B cell (primary cell): Measurements from ENCODE around the gene PGR. TPM values are rescaled to one million over a fixed set of nuclear protein-coding genes. Genes with fewer than 3 reads are reported as not detected.

Source experiments
- ATAC-seq: fragments of 200-7000 bp; cut with Tn5 transposase; one replicate; pipeline ENCODE4 v1.10.0; 2021; ENCODE audit warnings: low read depth, mild to moderate bottlenecking, moderate number of reproducible peaks, moderate library complexity
- CTCF ChIA-PET: fragments of 350-600 bp; sonication (Branson Sonifier 250); formaldehyde crosslinking; loops from one replicate; lab custom pipeline; 2021; ENCODE audit warnings: antibody characterized with exemption, inconsistent platforms; lab: Charles Lee
- POLR2A ChIA-PET: fragments of 350-600 bp; sonication (Branson Sonifier 250); formaldehyde crosslinking; loops from one replicate; lab custom pipeline; 2021; ENCODE audit warnings: antibody characterized with exemption; lab: Charles Lee
- DNase-seq: peaks from one replicate; pipeline ENCODE4 v3.0.0; 2013
- H2AFZ ChIP-seq: 2 replicates; pipeline ENCODE4 v1.6.1; 2012; ENCODE audit warnings: mild to moderate bottlenecking, low read depth, low read length; ENCODE audit not compliant: insufficient read depth, poor library complexity, severe bottlenecking
- H3K27ac ChIP-seq, 2 donors: 1 replicate in 1 of 2; 2 replicates in 1 of 2; pipeline ENCODE4 v1.5.1; 2012 to 2013; ENCODE audit warnings: low read length in 2 of 2, mild to moderate bottlenecking in 2 of 2, moderate library complexity in 1 of 2
- H3K27me3 ChIP-seq, 4 experiments: fragments of 200-600 bp in 1 of 4; sonication (generic) in 1 of 4; replicated peaks in 1 of 4; 1 replicate in 2 of 4; 2 replicates in 2 of 4; pipeline versions ENCODE4 v1.6.1 to v1.7.0; 2013 to 2016; ENCODE audit warnings: low read length in 3 of 4, mild to moderate bottlenecking in 2 of 4, mixed read lengths in 1 of 4, moderate library complexity in 1 of 4; ENCODE audit not compliant: insufficient read depth in 4 of 4, control insufficient read depth in 3 of 4; ENCODE audit errors: control extremely low read depth in 1 of 4
- H3K36me3 ChIP-seq, 2 experiments: replicated peaks in 1 of 2; 1 replicate in 1 of 2; 2 replicates in 1 of 2; pipeline versions ENCODE4 v1.6.1 to v1.7.1; 2013; ENCODE audit warnings: low read length in 1 of 2; ENCODE audit not compliant: insufficient read depth in 2 of 2, control insufficient read depth in 1 of 2; ENCODE audit errors: control extremely low read depth in 1 of 2, extremely low read depth in 1 of 2
- H3K4me1 ChIP-seq, 2 donors: fragments of 200-600 bp in 1 of 2; sonication (generic) in 1 of 2; 1 replicate in 1 of 2; 2 replicates in 1 of 2; pipeline versions ENCODE4 v1.5.1 to v1.6.1; 2013 to 2017; ENCODE audit warnings: low read length in 2 of 2; ENCODE audit not compliant: control insufficient read depth in 2 of 2, insufficient read depth in 2 of 2
- H3K4me2 ChIP-seq: replicated peaks from 2 replicates; pipeline ENCODE3; 2012; ENCODE audit warnings: mild to moderate bottlenecking, low read depth, low read length; ENCODE audit not compliant: poor library complexity, severe bottlenecking
- H3K4me3 ChIP-seq, 5 experiments: fragments of 200-600 bp in 1 of 5; sonication (generic) in 1 of 5; 1 replicate in 3 of 5; 2 replicates in 2 of 5; pipeline versions ENCODE4 v1.5.1 to v1.7.0; 2011 to 2016; ENCODE audit warnings: low read length in 4 of 5, mild to moderate bottlenecking in 4 of 5, low read depth in 2 of 5, control low read depth in 1 of 5, moderate library complexity in 1 of 5; ENCODE audit not compliant: insufficient read depth in 1 of 5; ENCODE audit errors: control extremely low read depth in 1 of 5, extremely low read depth in 1 of 5
- H3K79me2 ChIP-seq: fragments of 200-600 bp; sonication (generic); one replicate; pipeline ENCODE4 v1.6.0; 2016; ENCODE audit warnings: low read length; ENCODE audit not compliant: control insufficient read depth, insufficient read depth
- H3K9ac ChIP-seq: fragments of 200-600 bp; sonication (generic); 2 replicates; pipeline ENCODE4 v1.6.1; 2017; ENCODE audit warnings: mild to moderate bottlenecking, low read length, moderate library complexity
- H3K9me3 ChIP-seq, 3 donors: one replicate each; pipeline versions ENCODE4 v1.6.1 to v1.7.1; 2013; ENCODE audit warnings: low read length in 2 of 3; ENCODE audit not compliant: control insufficient read depth in 2 of 3, insufficient read depth in 1 of 3; ENCODE audit errors: control extremely low read depth in 1 of 3
- H4K20me1 ChIP-seq: 2 replicates; pipeline ENCODE4 v1.6.0; 2012; ENCODE audit warnings: mild to moderate bottlenecking, low read length; ENCODE audit not compliant: insufficient read depth, control insufficient read depth, poor library complexity, severe bottlenecking
- H3K27ac Mint-ChIP-seq: one replicate; pipeline ENCODE4 v1.8.0; 2021; ENCODE audit warnings: mixed read lengths
- H3K27me3 Mint-ChIP-seq: one replicate; pipeline ENCODE4 v1.8.0; 2021; ENCODE audit warnings: mixed read lengths
- H3K4me1 Mint-ChIP-seq: one replicate; pipeline ENCODE4 v1.8.0; 2021; ENCODE audit warnings: mixed read lengths
- H3K4me3 Mint-ChIP-seq: one replicate; pipeline ENCODE4 v1.8.0; 2021; ENCODE audit warnings: mixed read lengths
- H3K9me3 Mint-ChIP-seq: one replicate; pipeline ENCODE4 v1.8.0; 2022; ENCODE audit warnings: mixed read lengths; ENCODE audit not compliant: insufficient read depth
- CTCF ChIP-seq: fragments of 200-600 bp; IDR thresholded peaks from one replicate; pipeline ENCODE4 v1.8.0; 2022; ENCODE audit warnings: antibody characterized with exemption, mild to moderate bottlenecking
- EZH2 ChIP-seq: IDR thresholded peaks from 2 replicates; pipeline ENCODE4 v1.6.1; 2012; ENCODE audit warnings: borderline replicate concordance, low read depth, mild to moderate bottlenecking, moderate library complexity, low read length; ENCODE audit not compliant: insufficient read depth, poor library complexity, severe bottlenecking
- WGBS: methylation state at CpG from one replicate; pipeline ENCODE4 v1.1.5; 2013; ENCODE audit warnings: missing lambda C conversion rate; ENCODE audit not compliant: insufficient coverage; 5-methylcytosine and 5-hydroxymethylcytosine counted together
- intact Hi-C: fragments of 100-400 bp; cut with micrococcal nuclease; formaldehyde crosslinking; loops from one replicate; pipeline ENCODE4 v1.10.0; 2022
- polyA plus RNA-seq: library from polyadenylated mRNA; depleted of rRNA; stranded (reverse); fragments of >200 nt; gene quantifications from 2 replicates; pipeline ENCODE4 v1.2.3, GENCODE V29; 2012
- total RNA-seq, 2 donors: library from RNA; stranded (reverse); fragments of 120-200 nt in 1 of 2; gene quantifications; 1 replicate in 1 of 2; 2 replicates in 1 of 2; pipeline versions ENCODE4 v1.2.3 to v1.2.4, GENCODE V29; 2013 to 2022

Gene PGR
- total and polyA plus RNA-seq, 2 donors (not counting 1 experiment from before 2014, with no cell fraction given) = not detected

DNA sequence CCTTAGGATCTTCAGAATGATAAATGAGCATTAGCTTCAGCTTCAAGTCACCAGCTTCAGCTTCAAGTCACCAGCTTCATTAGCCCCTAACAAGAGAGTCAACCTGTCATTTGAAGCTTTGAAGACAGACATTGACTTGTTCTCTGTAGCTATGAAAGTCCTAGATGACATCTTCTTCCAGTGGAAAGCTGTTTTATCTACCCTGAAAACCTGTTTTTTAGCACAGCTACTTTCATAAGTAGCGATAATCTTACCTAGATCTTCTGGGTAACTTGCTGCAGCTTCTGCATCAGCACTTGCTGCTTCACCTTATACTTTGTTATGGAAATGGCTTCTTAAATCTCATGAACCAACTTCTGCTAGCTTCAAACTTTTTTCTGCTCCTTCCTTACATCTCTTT lies 85.7 kb downstream of the PGR start:
- H4K20me1 ChIP-seq = no peaks in the 10 kb centered on the region
- WGBS = 100% methylated on average over 1 of the region's 1 CpG
- no peaks in the 10 kb centered on the region for H3K9me3 Mint-ChIP-seq
- ChIA-PET POLR2A (no interaction called here), CTCF (no interaction called here)
- H3K27me3 Mint-ChIP-seq = peaks cover 14% of the 10 kb centered on the region
- intact Hi-C loops = no loop called here
- no peak for ATAC-seq
- H3K4me3 Mint-ChIP-seq = no peak overlapping the region
- no peak overlapping the region for H3K4me3 ChIP-seq
- no peaks in the 10 kb centered on the region for H3K79me2 ChIP-seq
- no peak overlapping the region for H3K27ac Mint-ChIP-seq
- H3K9me3 ChIP-seq = no peaks in the 10 kb centered on the region
- H3K27me3 ChIP-seq = no peaks in the 10 kb centered on the region
- no peak for DNase-seq
- no peak overlapping the region for H2AFZ ChIP-seq
- H3K4me1 ChIP-seq = no peaks in the 10 kb centered on the region
- H3K4me2 ChIP-seq = no peak overlapping the region
- H3K36me3 ChIP-seq = no peaks in the 10 kb centered on the region
- no peak overlapping the region for H3K9ac ChIP-seq
- H3K27ac ChIP-seq = no peak overlapping the region
- TF ChIP-seq CTCF (no peak), EZH2 (no peak)
- peaks cover 7% of the 10 kb centered on the region for H3K4me1 Mint-ChIP-seq

- Histone ChIP-seq H4K20me1 (no peaks in the 10 kb centered on the region), H3K9ac (no peak overlapping the region), H3K27me3 (no peaks in the 10 kb centered on the region), H3K4me3 (no peak overlapping the region), H3K27ac (no peak overlapping the region), H3K36me3 (no peaks in the 10 kb centered on the region), H2AFZ (no peak overlapping the region), H3K79me2 (no peaks in the 10 kb centered on the region), H3K9me3 (no peaks in the 10 kb centered on the region), H3K4me2 (no peak overlapping the region), H3K4me1 (peaks cover 3 to 4% of the 10 kb centered on the region in 2 donors)
- peaks cover 2% of the 10 kb centered on the region for H3K4me1 Mint-ChIP-seq
- intact Hi-C loops = no loop called here
- DNase-seq (no peak), ATAC-seq (no peak)
- no peak for TF ChIP-seq CTCF
- no peak for TF ChIP-seq EZH2
- H3K4me3 Mint-ChIP-seq = no peak overlapping the region
- ChIA-PET CTCF (no interaction called here), POLR2A (no interaction called here)
- peaks cover 3% of the 10 kb centered on the region for H3K27me3 Mint-ChIP-seq
- H3K27ac Mint-ChIP-seq = no peak overlapping the region
- WGBS = no CpG with 5 or more reads among the region's 1 CpG
- no peaks in the 10 kb centered on the region for H3K9me3 Mint-ChIP-seq
Measured at GRCh38 chr11:101035872-101036271, 93.7 kb downstream of the PGR start.
